Endothelial cell of umbilical vein (primary cell): ENCODE data around the gene H2BK1. TPM values are rescaled to one million over a fixed set of nuclear protein-coding genes. Genes with fewer than 3 reads are reported as not detected.

Experiments
- BruUV-seq: library from RNA; stranded (reverse); fragments of 400-500 nt; replicated peaks from 2 replicates; lab custom pipeline; 2021; lab: Mats Ljungman, UMichigan
- CTCF ChIA-PET: fragments of 300-600, 350-600 bp; sonication (Branson Sonifier 250); formaldehyde crosslinking; loops from one replicate; lab custom pipeline; 2021; ENCODE audit warnings: antibody characterized with exemption, inconsistent platforms; lab: Charles Lee
- POLR2A ChIA-PET: fragments of 300-600, 350-600 bp; sonication (Branson Sonifier 250); formaldehyde crosslinking; loops from one replicate; lab custom pipeline; 2021; ENCODE audit warnings: antibody characterized with exemption, inconsistent platforms; lab: Charles Lee
- DNase-seq: peaks from one replicate; pipeline ENCODE4 v3.0.0-alpha.2; 2011; ENCODE audit warnings: low read depth, low spot score
- FAIRE-seq: peaks from 2 replicates; lab custom pipeline; 2011; peaks lifted over from hg19 to GRCh38; lab: Jason Lieb, UNC
- H2AFZ ChIP-seq: 2 replicates; pipeline ENCODE4 v1.6.0; 2012; ENCODE audit warnings: low read depth, low read length, control low read depth, inconsistent platforms
- H3K27ac ChIP-seq: 2 replicates; pipeline ENCODE4 v1.5.1; 2011; ENCODE audit warnings: low read depth, mild to moderate bottlenecking, control low read depth, low read length, moderate library complexity; ENCODE audit not compliant: insufficient read depth
- H3K27me3 ChIP-seq, 2 experiments: 2 replicates each; pipeline versions ENCODE4 v1.6.0 to v1.6.1; 2011; ENCODE audit warnings: low read length in 2 of 2, mixed read lengths in 1 of 2; ENCODE audit not compliant: control insufficient read depth in 2 of 2, insufficient read depth in 2 of 2
- H3K36me3 ChIP-seq, 2 experiments: 2 replicates in 1 of 2; 3 replicates in 1 of 2; pipeline ENCODE4 v1.5.1; 2011; ENCODE audit warnings: low read length in 2 of 2, mild to moderate bottlenecking in 1 of 2, moderate library complexity in 1 of 2; ENCODE audit not compliant: control insufficient read depth in 2 of 2, insufficient read depth in 2 of 2; ENCODE audit errors: extremely low read depth in 1 of 2
- H3K4me1 ChIP-seq: 3 replicates; pipeline ENCODE4 v1.5.1; 2011; ENCODE audit warnings: mild to moderate bottlenecking, low read length; ENCODE audit not compliant: control insufficient read depth, insufficient read depth; ENCODE audit errors: extremely low read depth
- H3K4me2 ChIP-seq: 2 replicates; pipeline ENCODE4 v1.6.1; 2011; ENCODE audit warnings: low read length, control low read depth, mixed read lengths; ENCODE audit not compliant: insufficient read depth
- H3K4me3 ChIP-seq, 3 experiments: fragments of 200-600 bp in 1 of 3; sonication (generic), shearing (Covaris generic) in 1 of 3; replicated peaks in 1 of 3; 2 replicates each; pipeline ENCODE4 v1.5.1; 2011 to 2016; ENCODE audit warnings: control low read depth in 3 of 3, low read length in 3 of 3, mild to moderate bottlenecking in 2 of 3, inconsistent platforms in 1 of 3, low read depth in 1 of 3, moderate library complexity in 1 of 3; ENCODE audit not compliant: insufficient read depth in 1 of 3
- H3K79me2 ChIP-seq: 2 replicates; pipeline ENCODE4 v1.6.0; 2012; ENCODE audit warnings: low read length, inconsistent platforms; ENCODE audit not compliant: control insufficient read depth, insufficient read depth
- H3K9ac ChIP-seq: replicated peaks from 2 replicates; pipeline ENCODE3; 2011; ENCODE audit warnings: low read length, control low read depth; ENCODE audit not compliant: insufficient read depth; ENCODE audit errors: extremely low read depth
- H3K9me1 ChIP-seq: replicated peaks from 3 replicates; pipeline ENCODE4 v1.6.0; 2011; ENCODE audit warnings: mild to moderate bottlenecking, low read length; ENCODE audit not compliant: control insufficient read depth, insufficient read depth; ENCODE audit errors: extremely low read depth
- H3K9me3 ChIP-seq: replicated peaks from 2 replicates; pipeline ENCODE4 v1.5.1; 2012; ENCODE audit warnings: low read length, inconsistent platforms; ENCODE audit not compliant: control insufficient read depth, insufficient read depth
- H4K20me1 ChIP-seq: replicated peaks from 2 replicates; pipeline ENCODE3; 2011; ENCODE audit warnings: mild to moderate bottlenecking, low read length; ENCODE audit not compliant: control insufficient read depth, insufficient read depth; ENCODE audit errors: extremely low read depth
- CTCF ChIP-seq, 2 donors: IDR thresholded peaks; 1 replicate in 1 of 2; 2 replicates in 1 of 2; pipeline ENCODE4 v1.5.1; 2011; ENCODE audit warnings: low read length in 2 of 2, mild to moderate bottlenecking in 2 of 2, moderate library complexity in 2 of 2, control low read depth in 1 of 2, inconsistent platforms in 1 of 2, low read depth in 1 of 2; ENCODE audit not compliant: insufficient read depth in 1 of 2; ENCODE audit errors: extremely low read depth in 1 of 2
- EZH2 ChIP-seq: IDR thresholded peaks from 2 replicates; pipeline ENCODE4 v1.6.1; 2012; ENCODE audit warnings: borderline replicate concordance, low read depth, mild to moderate bottlenecking, moderate library complexity, low read length, inconsistent platforms; ENCODE audit not compliant: severe bottlenecking
- FOS ChIP-seq: IDR thresholded peaks from 2 replicates; pipeline ENCODE4 v1.6.1; 2011; ENCODE audit warnings: mild to moderate bottlenecking, low read length, moderate library complexity, borderline replicate concordance; ENCODE audit not compliant: insufficient read depth
- GATA2 ChIP-seq: IDR thresholded peaks from 2 replicates; pipeline ENCODE4 v1.7.0; 2011; ENCODE audit warnings: low read depth, mild to moderate bottlenecking, moderate library complexity, mixed read lengths, low read length; ENCODE audit not compliant: insufficient read length, insufficient read depth
- JUN ChIP-seq: IDR thresholded peaks from 2 replicates; pipeline ENCODE4 v1.6.1; 2011; ENCODE audit warnings: borderline replicate concordance, low read depth; ENCODE audit not compliant: insufficient read length, insufficient read depth
- MAX ChIP-seq: IDR thresholded peaks from 2 replicates; pipeline ENCODE4 v1.6.1; 2011; ENCODE audit not compliant: insufficient read depth, insufficient read length
- MYC ChIP-seq: IDR thresholded peaks from one replicate; pipeline ENCODE4 v1.6.1; 2011; ENCODE audit warnings: mild to moderate bottlenecking, low read depth, low read length
- POLR2A ChIP-seq: IDR thresholded peaks from 2 replicates; pipeline ENCODE4 v1.6.1; 2012; ENCODE audit warnings: low read depth, mild to moderate bottlenecking, control low read depth, low read length
- POLR2AphosphoS5 ChIP-seq: IDR thresholded peaks from 2 replicates; pipeline ENCODE4 v1.6.1; 2012; ENCODE audit warnings: low read depth, mild to moderate bottlenecking, control low read depth, low read length, moderate library complexity; ENCODE audit not compliant: insufficient read depth
- dilution Hi-C: fragments of 300-500 bp; cut with MboI; formaldehyde crosslinking; loops from one replicate; pipeline ENCODE4 v1.15.0; 2019; ENCODE audit warnings: low sequenced_read_pairs; ENCODE audit not compliant: extremely low pct_ligation_motif_present
- intact Hi-C: fragments of 100-400 bp; cut with micrococcal nuclease; formaldehyde crosslinking; loops from one replicate; pipeline ENCODE4 v1.10.0; 2022
- polyA plus RNA-seq, 4 experiments: library from polyadenylated mRNA; depleted of rRNA in 3 of 4; stranded (reverse) in 3 of 4; unstranded in 1 of 4; fragments of >200 nt; gene quantifications; 2 replicates each; pipeline versions ENCODE4 v1.2.1 to v1.2.3, GENCODE V29; 2011 to 2012; ENCODE audit warnings: missing spikeins in 1 of 4
- total RNA-seq: library from RNA; stranded (reverse); gene quantifications from 2 replicates; pipeline ENCODE4 v1.2.3, GENCODE V29; 2021

The H2BK1 gene
- total and polyA plus RNA-seq, 2 donors (not counting 3 experiments of a cell fraction or from before 2014, with no cell fraction given) = not detected

DNA sequence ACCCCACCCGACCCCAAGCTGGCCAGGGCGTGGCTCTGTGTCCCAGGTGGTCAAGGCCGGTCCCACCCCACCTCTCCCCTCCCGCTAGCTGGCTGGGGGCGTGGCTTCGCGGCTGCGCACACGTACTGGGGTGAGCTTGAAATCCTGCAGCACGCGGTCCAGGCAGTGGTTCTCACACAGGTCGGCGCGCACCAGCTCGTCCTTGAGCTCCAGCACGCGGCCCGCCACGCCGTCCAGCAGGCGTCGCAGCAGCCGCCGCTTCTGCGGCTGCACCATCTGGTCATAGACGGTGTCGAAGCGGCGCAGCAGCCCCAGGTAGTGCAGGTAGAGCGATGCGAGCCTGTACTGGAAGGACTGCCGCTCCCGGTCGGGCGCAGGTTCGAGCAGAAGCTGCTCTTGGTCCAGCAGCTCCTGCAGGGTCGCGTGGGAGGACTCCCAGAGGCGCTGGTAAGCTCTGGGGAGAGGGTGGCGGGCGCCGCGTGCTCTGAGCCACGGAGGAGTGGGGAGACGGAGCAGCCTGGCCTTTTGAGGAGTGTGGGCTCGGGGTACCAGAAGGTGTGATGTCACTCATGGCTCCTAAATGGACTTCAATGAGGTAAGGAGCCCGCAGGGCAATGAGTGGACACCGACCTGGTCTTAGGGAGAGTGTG is 5.8 kb downstream of the H2BK1 start:
- no peak overlapping the region for H3K9ac ChIP-seq
- dilution Hi-C loops (no loop called here), intact Hi-C loops (no loop called here)
- TF ChIP-seq POLR2A (no peak), FOS (no peak), EZH2 (no peak), MAX (no peak), GATA2 (no peak), CTCF (IDR thresholded peaks at IDR 0.05; ENCODE audit: extremely low read depth in 1 of 2, insufficient read depth in 1 of 2, low read depth in 1 of 2, low read length in 2 of 2) (no peak), JUN (no peak), MYC (no peak), POLR2AphosphoS5 (no peak)
- H3K36me3 ChIP-seq = no peaks in the 10 kb centered on the region
- no peaks in the 10 kb centered on the region for H4K20me1 ChIP-seq
- H3K4me1 ChIP-seq = no peaks in the 10 kb centered on the region
- no peak overlapping the region for H3K27ac ChIP-seq
- H3K79me2 ChIP-seq = no peaks in the 10 kb centered on the region
- no peak overlapping the region for H3K4me2 ChIP-seq
- BruUV-seq = no TSS peak
- H3K4me3 ChIP-seq = no peak overlapping the region
- H2AFZ ChIP-seq = no peak overlapping the region
- POLR2A ChIA-PET = no interaction called here
- H3K27me3 ChIP-seq = peaks cover 9 to 14% of the 10 kb centered on the region in 2 experiments
- FAIRE-seq = no peak
- no peaks in the 10 kb centered on the region for H3K9me1 ChIP-seq
- CTCF ChIA-PET = interaction anchor here (1.0 kb wide), 1 partner anchor 40 kb away, joined by 3 read pairs; no protein-coding TSS in a partner anchor
- H3K9me3 ChIP-seq = no peaks in the 10 kb centered on the region
- no peak for DNase-seq
